Keratinocyte (primary cell): Measurements from ENCODE around the gene PPP2R3C. TPM values are rescaled to one million over a fixed set of nuclear protein-coding genes. Genes with fewer than 3 reads are reported as not detected.

Experiments
- DNase-seq: peaks from one replicate; pipeline ENCODE4 v3.0.0-alpha.2; 2011; ENCODE audit warnings: low read depth, missing footprints, low spot score
- FAIRE-seq: peaks from 2 replicates; lab custom pipeline; 2011; peaks lifted over from hg19 to GRCh38; lab: Jason Lieb, UNC
- H2AFZ ChIP-seq: 2 replicates; pipeline ENCODE4 v1.6.0; 2012; ENCODE audit warnings: low read length, control low read depth, inconsistent platforms; ENCODE audit not compliant: control insufficient read depth
- H3K27ac ChIP-seq: 2 replicates; pipeline ENCODE4 v1.5.1; 2011; ENCODE audit warnings: low read length; ENCODE audit not compliant: control insufficient read depth, insufficient read depth
- H3K27me3 ChIP-seq: 3 replicates; pipeline ENCODE4 v1.6.0; 2011; ENCODE audit warnings: low read length; ENCODE audit not compliant: control insufficient read depth, insufficient read depth; ENCODE audit errors: extremely low read depth
- H3K36me3 ChIP-seq, 2 experiments: 2 replicates in 1 of 2; 3 replicates in 1 of 2; pipeline ENCODE4 v1.5.1; 2011; ENCODE audit warnings: low read length in 2 of 2, mild to moderate bottlenecking in 1 of 2; ENCODE audit not compliant: control insufficient read depth in 2 of 2, insufficient read depth in 2 of 2; ENCODE audit errors: extremely low read depth in 1 of 2
- H3K4me1 ChIP-seq: 3 replicates; pipeline ENCODE4 v1.5.1; 2011; ENCODE audit warnings: low read length; ENCODE audit not compliant: control insufficient read depth, insufficient read depth; ENCODE audit errors: extremely low read depth
- H3K4me2 ChIP-seq: 3 replicates; pipeline ENCODE4 v1.6.0; 2011; ENCODE audit warnings: low read depth, low read length; ENCODE audit not compliant: control insufficient read depth, insufficient read depth; ENCODE audit errors: extremely low read depth
- H3K4me3 ChIP-seq, 3 experiments: fragments of 200-600 bp in 1 of 3; sonication (generic) in 1 of 3; 2 replicates in 2 of 3; 3 replicates in 1 of 3; pipeline ENCODE4 v1.5.1; 2011 to 2016; ENCODE audit warnings: low read length in 3 of 3, mild to moderate bottlenecking in 3 of 3, control low read depth in 2 of 3, inconsistent platforms in 1 of 3, low read depth in 1 of 3, mixed read lengths in 1 of 3, mixed run types in 1 of 3, moderate library complexity in 1 of 3; ENCODE audit not compliant: control insufficient read depth in 2 of 3, insufficient read depth in 2 of 3; ENCODE audit errors: extremely low read depth in 1 of 3
- H3K79me2 ChIP-seq: 2 replicates; pipeline ENCODE4 v1.6.0; 2012; ENCODE audit warnings: low read length; ENCODE audit not compliant: control insufficient read depth, insufficient read depth
- H3K9ac ChIP-seq: 3 replicates; pipeline ENCODE4 v1.6.0; 2011; ENCODE audit warnings: low read length; ENCODE audit not compliant: control insufficient read depth, insufficient read depth; ENCODE audit errors: extremely low read depth
- H3K9me1 ChIP-seq: 3 replicates; pipeline ENCODE4 v1.6.0; 2011; ENCODE audit warnings: low read length; ENCODE audit not compliant: control insufficient read depth, insufficient read depth; ENCODE audit errors: extremely low read depth
- H3K9me3 ChIP-seq: 2 replicates; pipeline ENCODE4 v1.5.1; 2012; ENCODE audit warnings: low read depth, low read length; ENCODE audit not compliant: control insufficient read depth
- H4K20me1 ChIP-seq: 3 replicates; pipeline ENCODE4 v1.6.0; 2011; ENCODE audit warnings: low read length; ENCODE audit not compliant: control insufficient read depth, insufficient read depth; ENCODE audit errors: extremely low read depth
- CTCF ChIP-seq, 3 experiments: IDR thresholded peaks in 1 of 3; conservative IDR thresholded peaks in 1 of 3; optimal IDR thresholded peaks in 1 of 3; 2 replicates in 2 of 3; 3 replicates in 1 of 3; pipeline versions ENCODE3 to v1.5.1; 2011; ENCODE audit warnings: low read length in 3 of 3, mild to moderate bottlenecking in 3 of 3, moderate library complexity in 2 of 3, control low read depth in 1 of 3, inconsistent platforms in 1 of 3; ENCODE audit not compliant: insufficient read depth in 2 of 3; ENCODE audit errors: extremely low read depth in 1 of 3
- EZH2 ChIP-seq: IDR thresholded peaks from one replicate; pipeline ENCODE4 v1.6.1; 2012; ENCODE audit warnings: inconsistent platforms, mild to moderate bottlenecking, low read length, moderate library complexity
- dilution Hi-C: fragments of 300-500 bp; cut with MboI; formaldehyde crosslinking; loops from one replicate; pipeline ENCODE4 v1.7.0; 2020; ENCODE audit warnings: low sequenced_read_pairs; ENCODE audit not compliant: extremely low pct_ligation_motif_present
- polyA plus RNA-seq, 5 experiments: library from polyadenylated mRNA; depleted of rRNA in 3 of 5; stranded (reverse) in 3 of 5; stranded (forward) in 1 of 5; unstranded in 1 of 5; fragments of >200 nt; gene quantifications; 1 replicate in 1 of 5; 2 replicates in 3 of 5; 3 replicates in 1 of 5; pipeline versions ENCODE4 v1.2.1 to v1.2.3, GENCODE V29; 2011 to 2012; ENCODE audit warnings: missing spikeins in 2 of 5, low read depth in 1 of 5, low replicate concordance in 1 of 5

Gene PPP2R3C
- polyA plus RNA-seq, 1 donor (not counting 4 experiments of a cell fraction or from before 2014, with no cell fraction given): 9.8 TPM

- H4K20me1 ChIP-seq: no peaks in the 10 kb centered on the region
- H3K79me2 ChIP-seq: peaks cover 11% of the 10 kb centered on the region
- no peak overlapping the region for H3K4me2 ChIP-seq
- no peak overlapping the region for H3K4me3 ChIP-seq
- no peaks in the 10 kb centered on the region for H3K4me1 ChIP-seq
- dilution Hi-C loops: no loop called here
- H3K36me3 ChIP-seq: peaks cover 0 to 3% of the 10 kb centered on the region in 2 experiments
- no peak for DNase-seq
- H3K9me3 ChIP-seq: no peaks in the 10 kb centered on the region
- no peaks in the 10 kb centered on the region for H3K9me1 ChIP-seq
- no peaks in the 10 kb centered on the region for H3K27me3 ChIP-seq
- no peak overlapping the region for H3K27ac ChIP-seq
- H2AFZ ChIP-seq: no peak overlapping the region
- no peak for FAIRE-seq
- TF ChIP-seq CTCF (optimal IDR thresholded peaks at IDR 0.05 in 1 of 3, IDR thresholded peaks at IDR 0.05 in 1 of 3, conservative IDR thresholded peaks at IDR 0.05 in 1 of 3; ENCODE audit: extremely low read depth in 1 of 3, insufficient read depth in 2 of 3, low read length in 3 of 3) (no peak), EZH2 (no peak)
- H3K9ac ChIP-seq: no peak overlapping the region
Observed at GRCh38 chr14:35144029-35144428, 22.2 kb upstream of the PPP2R3C start.

GRCh38 chr14:35140718-35141581 lies 19.2 kb upstream of the PPP2R3C start:
- Histone ChIP-seq H3K9me3 (no peaks in the 10 kb centered on the region), H3K36me3 (no peaks in the 10 kb centered on the region), H3K9me1 (no peaks in the 10 kb centered on the region), H2AFZ (no peak overlapping the region), H3K4me2 (no peak overlapping the region), H3K9ac (no peak overlapping the region), H3K79me2 (peaks cover 22% of the 10 kb centered on the region), H3K4me1 (no peaks in the 10 kb centered on the region), H3K27me3 (no peaks in the 10 kb centered on the region), H4K20me1 (peaks cover 3% of the 10 kb centered on the region), H3K4me3 (no peak overlapping the region), H3K27ac (no peak overlapping the region)
- TF ChIP-seq EZH2 (no peak), CTCF (optimal IDR thresholded peaks at IDR 0.05 in 1 of 3, IDR thresholded peaks at IDR 0.05 in 1 of 3, conservative IDR thresholded peaks at IDR 0.05 in 1 of 3; ENCODE audit: extremely low read depth in 1 of 3, insufficient read depth in 2 of 3, low read length in 3 of 3) (peak in 1 of 3 experiments; percentile 26)
- dilution Hi-C loops: no loop called here
- DNase-seq (no peak), FAIRE-seq (no peak)
